Astrocyte (in vitro differentiated cells and primary cell): Measurements from ENCODE around the gene ETV1. TPM values are rescaled to one million over a fixed set of nuclear protein-coding genes. Genes with fewer than 3 reads are reported as not detected.
A peak's percentile ranks its signal among the peaks of the same experiment; 100 is the strongest.
"Not testable (repeated sequence)": the region's sequence is repeated elsewhere in the genome, so short reads cannot be mapped to it uniquely, and the experiment has no call there.

Experiments used
- DNase-seq: peaks from one replicate; pipeline ENCODE4 v3.0.0-alpha.2; 2010; ENCODE audit warnings: low read depth
- FAIRE-seq: peaks from 2 replicates; lab custom pipeline; 2011; peaks lifted over from hg19 to GRCh38; lab: Jason Lieb, UNC
- H2AFZ ChIP-seq: 2 replicates; pipeline ENCODE4 v1.6.0; 2012; ENCODE audit warnings: low read depth, low read length, inconsistent platforms
- H3K27ac ChIP-seq: 2 replicates; pipeline ENCODE4 v1.5.1; 2011; ENCODE audit warnings: low read depth, low read length, inconsistent platforms
- H3K27me3 ChIP-seq: 2 replicates; pipeline ENCODE4 v1.6.0; 2011; ENCODE audit warnings: low read length, inconsistent platforms; ENCODE audit not compliant: insufficient read depth
- H3K36me3 ChIP-seq: 2 replicates; pipeline ENCODE4 v1.5.1; 2011; ENCODE audit warnings: low read length, inconsistent platforms; ENCODE audit not compliant: insufficient read depth
- H3K4me1 ChIP-seq: 2 replicates; pipeline ENCODE4 v1.5.1; 2011; ENCODE audit warnings: low read length, inconsistent platforms; ENCODE audit not compliant: insufficient read depth
- H3K4me2 ChIP-seq: 2 replicates; pipeline ENCODE4 v1.6.0; 2012; ENCODE audit warnings: low read length, inconsistent platforms
- H3K4me3 ChIP-seq: 2 replicates; pipeline ENCODE4 v1.5.1; 2011; ENCODE audit warnings: low read depth, mild to moderate bottlenecking, low read length, inconsistent platforms; ENCODE audit not compliant: insufficient read depth
- H3K79me2 ChIP-seq: 2 replicates; pipeline ENCODE4 v1.6.0; 2012; ENCODE audit warnings: mild to moderate bottlenecking, low read length, inconsistent platforms; ENCODE audit not compliant: insufficient read depth
- H3K9ac ChIP-seq: 2 replicates; pipeline ENCODE4 v1.6.0; 2012; ENCODE audit warnings: mild to moderate bottlenecking, low read length, inconsistent platforms
- H3K9me3 ChIP-seq: 2 replicates; pipeline ENCODE4 v1.5.1; 2012; ENCODE audit warnings: low read depth, mild to moderate bottlenecking, low read length, inconsistent platforms; ENCODE audit not compliant: insufficient read depth
- H4K20me1 ChIP-seq: 2 replicates; pipeline ENCODE4 v1.6.0; 2012; ENCODE audit warnings: low read length, inconsistent platforms; ENCODE audit not compliant: insufficient read depth
- H3K27ac Mint-ChIP-seq: one replicate; pipeline ENCODE4 v1.8.0; 2021; ENCODE audit warnings: mild to moderate bottlenecking, mixed read lengths; ENCODE audit not compliant: unreplicated experiment
- H3K27me3 Mint-ChIP-seq: one replicate; pipeline ENCODE4 v1.8.0; 2021; ENCODE audit warnings: low read depth, mixed read lengths; ENCODE audit not compliant: unreplicated experiment
- H3K36me3 Mint-ChIP-seq: one replicate; pipeline ENCODE4 v1.8.0; 2021; ENCODE audit warnings: low read depth, mixed read lengths; ENCODE audit not compliant: unreplicated experiment
- H3K4me1 Mint-ChIP-seq: one replicate; pipeline ENCODE4 v1.8.0; 2021; ENCODE audit warnings: low read depth, mixed read lengths; ENCODE audit not compliant: unreplicated experiment
- H3K4me3 Mint-ChIP-seq: one replicate; pipeline ENCODE4 v1.8.0; 2021; ENCODE audit warnings: mild to moderate bottlenecking, moderate library complexity, mixed read lengths; ENCODE audit not compliant: unreplicated experiment
- H3K9me3 Mint-ChIP-seq: one replicate; pipeline ENCODE4 v1.8.0; 2021; ENCODE audit warnings: mild to moderate bottlenecking, mixed read lengths; ENCODE audit not compliant: unreplicated experiment
- CTCF ChIP-seq: IDR thresholded peaks from 2 replicates; pipeline ENCODE4 v1.5.1; 2011; ENCODE audit warnings: low read depth, mild to moderate bottlenecking, inconsistent platforms, low read length, moderate library complexity; ENCODE audit not compliant: insufficient read depth
- EZH2 ChIP-seq: IDR thresholded peaks from 2 replicates; pipeline ENCODE4 v1.6.1; 2012; ENCODE audit warnings: mild to moderate bottlenecking, low read length, inconsistent platforms; ENCODE audit not compliant: insufficient read depth
- total RNA-seq: library from RNA; stranded (reverse); gene quantifications from 2 replicates; pipeline ENCODE4 v1.2.1, GENCODE V29; 2021

The ETV1 gene
- total RNA-seq, 1 donor from 2014 or later, result 12.6 TPM

- no peak for TF ChIP-seq CTCF
- TF ChIP-seq EZH2, result no peak
- Histone ChIP-seq H3K4me3 (no peak overlapping the region), H3K36me3 (no peaks in the 10 kb centered on the region), H4K20me1 (no peaks in the 10 kb centered on the region), H3K4me2 (peak overlapping the region; percentile 81), H3K9me3 (no peaks in the 10 kb centered on the region), H2AFZ (peak overlapping the region; percentile 76), H3K79me2 (no peaks in the 10 kb centered on the region), H3K4me1 (peaks cover 13% of the 10 kb centered on the region), H3K27ac (peak overlapping the region; percentile 89), H3K27me3 (no peaks in the 10 kb centered on the region), H3K9ac (peak overlapping the region; percentile 82)
- Mint-ChIP-seq H3K27me3 (no peaks in the 10 kb centered on the region), H3K36me3 (no peaks in the 10 kb centered on the region), H3K4me1 (peaks cover 15% of the 10 kb centered on the region), H3K27ac (peak overlapping the region; percentile 93), H3K9me3 (no peaks in the 10 kb centered on the region), H3K4me3 (peak overlapping the region; percentile 55)
- DNase-seq, result peak; percentile 100
- peak; percentile 98 for FAIRE-seq
Measured at GRCh38 chr7:13920053-13920697, 69.3 kb downstream of the ETV1 start.

- not testable (repeated sequence) for H2AFZ ChIP-seq, H3K27ac Mint-ChIP-seq, H3K4me3 ChIP-seq, H3K9me3 Mint-ChIP-seq, H3K9me3 ChIP-seq, H3K27me3 ChIP-seq, H3K36me3 Mint-ChIP-seq, DNase-seq, H3K27me3 Mint-ChIP-seq, H3K9ac ChIP-seq, H3K36me3 ChIP-seq, H4K20me1 ChIP-seq, FAIRE-seq, H3K4me3 Mint-ChIP-seq, H3K27ac ChIP-seq, H3K79me2 ChIP-seq, H3K4me2 ChIP-seq
- H3K4me1 Mint-ChIP-seq, result peaks cover 15% of the 10 kb centered on the region
- H3K4me1 ChIP-seq, result peaks cover 13% of the 10 kb centered on the region
Measured at GRCh38 chr7:13918333-13918732, 71.1 kb downstream of the ETV1 start.

DNA sequence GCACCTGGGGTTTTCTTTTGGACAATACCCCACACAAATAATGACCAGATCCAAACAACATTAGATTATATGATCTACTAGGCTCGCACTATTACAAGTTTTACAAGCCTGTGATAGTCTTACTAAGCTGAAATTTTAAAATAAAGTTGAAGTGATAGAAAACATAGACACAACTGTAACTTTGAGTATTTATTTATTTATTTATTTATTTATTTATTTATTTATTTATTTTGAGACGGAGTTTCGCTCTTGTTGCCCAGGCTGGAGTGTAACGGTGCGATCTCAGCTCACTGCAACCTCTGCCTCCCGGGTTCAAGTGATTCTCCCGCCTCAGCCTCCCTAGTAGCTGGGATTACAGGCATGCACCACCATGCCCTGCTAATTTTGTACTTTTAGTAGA is 72.4 kb downstream of the ETV1 start:
- not testable (repeated sequence) for H3K9me3 Mint-ChIP-seq, H3K27ac Mint-ChIP-seq, H3K27ac ChIP-seq, H3K27me3 ChIP-seq, H2AFZ ChIP-seq, DNase-seq, H4K20me1 ChIP-seq, H3K36me3 Mint-ChIP-seq, H3K4me3 ChIP-seq, H3K79me2 ChIP-seq, H3K9me3 ChIP-seq, H3K4me3 Mint-ChIP-seq, FAIRE-seq, H3K9ac ChIP-seq, H3K27me3 Mint-ChIP-seq, H3K36me3 ChIP-seq, H3K4me2 ChIP-seq
- peaks cover 13% of the 10 kb centered on the region for H3K4me1 ChIP-seq
- H3K4me1 Mint-ChIP-seq, result peaks cover 15% of the 10 kb centered on the region
